SH-SY5Y (cell line): ENCODE data around the gene GNG7.

Experiments
- GATA2 ChIP-seq: IDR thresholded peaks from 2 replicates; pipeline ENCODE4 v1.6.1; 2011; ENCODE audit warnings: mild to moderate bottlenecking, low read depth, low read length
- GATA3 ChIP-seq: IDR thresholded peaks from 2 replicates; pipeline ENCODE4 v1.6.1; 2011; ENCODE audit warnings: low read depth, mild to moderate bottlenecking, low read length, moderate library complexity

DNA sequence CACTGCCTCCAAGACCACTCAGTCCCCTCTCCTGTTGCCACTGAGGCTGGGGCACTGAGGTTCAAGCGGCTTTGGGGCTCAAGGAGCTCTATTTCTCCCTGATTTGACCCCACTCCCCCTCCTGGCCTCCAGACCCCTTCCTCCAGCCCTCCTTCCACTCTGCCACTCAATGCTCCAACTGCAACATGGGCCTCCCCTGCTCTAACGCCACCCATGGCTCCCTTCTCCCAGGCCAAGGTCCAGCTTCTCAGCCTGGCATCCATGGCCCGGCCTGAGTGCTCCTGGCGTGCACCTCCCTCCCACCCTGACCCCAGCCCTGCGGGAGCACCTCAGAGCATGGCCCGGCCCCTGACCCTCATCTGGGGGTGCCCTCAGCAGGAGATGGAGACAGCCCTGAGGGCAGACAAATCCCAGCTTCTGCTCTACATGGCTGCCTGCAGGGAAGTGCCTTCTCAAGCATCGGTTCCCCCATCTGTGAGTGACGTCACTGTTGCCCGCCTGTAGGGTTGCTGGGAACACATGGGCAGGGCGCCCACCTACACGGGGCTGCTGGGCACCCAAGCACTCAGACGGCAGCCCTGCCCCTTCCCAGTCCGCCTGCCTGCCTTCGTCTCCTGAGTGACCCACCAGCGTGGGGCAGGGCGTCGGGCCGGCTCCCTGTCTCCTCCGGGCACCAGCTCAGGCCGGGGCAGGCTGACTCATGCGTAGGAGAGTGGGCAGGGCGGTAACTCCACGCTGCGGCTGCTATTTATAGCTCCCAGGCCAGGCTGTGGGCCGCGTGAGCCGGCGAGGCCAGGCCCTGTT, 20.2 kb upstream of the GNG7 start:
- TF ChIP-seq GATA2 = no peak
- TF ChIP-seq GATA3 = no peak
